CD8-positive, alpha-beta memory T cell (primary cell): ENCODE measurements around the gene TRAPPC11. TPM values are rescaled to one million over a fixed set of nuclear protein-coding genes. Genes with fewer than 3 reads are reported as not detected.

Experiments used
- CTCF ChIA-PET: fragments of 350-600 bp; sonication (Branson Sonifier 250); formaldehyde crosslinking; loops from one replicate; lab custom pipeline; 2021; ENCODE audit warnings: antibody characterized with exemption; lab: Charles Lee
- POLR2A ChIA-PET: fragments of 350-600 bp; sonication (Branson Sonifier 250); formaldehyde crosslinking; loops from one replicate; lab custom pipeline; 2021; ENCODE audit warnings: antibody characterized with exemption; lab: Charles Lee
- DNase-seq, 5 donors: peaks; one replicate each; pipeline versions ENCODE4 v3.0.0 to v3.0.0-alpha.2; 2020 to 2022; ENCODE audit warnings: mixed read lengths in 1 of 5
- H3K27ac ChIP-seq: one replicate; pipeline ENCODE4 v1.7.0; 2013; ENCODE audit warnings: low read depth, mild to moderate bottlenecking, low read length, moderate library complexity
- H3K27me3 ChIP-seq: 2 replicates; pipeline ENCODE4 v1.7.0; 2013; ENCODE audit warnings: low read length, mild to moderate bottlenecking; ENCODE audit not compliant: insufficient read depth, poor library complexity, severe bottlenecking
- H3K36me3 ChIP-seq: 2 replicates; pipeline ENCODE4 v1.7.0; 2013; ENCODE audit warnings: mild to moderate bottlenecking, low read length, moderate library complexity; ENCODE audit not compliant: insufficient read depth
- H3K4me1 ChIP-seq: 2 replicates; pipeline ENCODE4 v1.7.0; 2013; ENCODE audit warnings: mild to moderate bottlenecking, low read length, moderate library complexity; ENCODE audit not compliant: insufficient read depth
- H3K4me3 ChIP-seq: 2 replicates; pipeline ENCODE4 v1.7.0; 2013; ENCODE audit warnings: mild to moderate bottlenecking, low read length
- H3K9me3 ChIP-seq: 2 replicates; pipeline ENCODE4 v1.7.0; 2013; ENCODE audit warnings: mild to moderate bottlenecking, low read length
- H3K27ac Mint-ChIP-seq, 8 donors: one replicate each; pipeline ENCODE4 v1.8.0; 2020 to 2021; ENCODE audit warnings: mixed read lengths in 8 of 8, mild to moderate bottlenecking in 6 of 8, inconsistent platforms in 3 of 8, moderate library complexity in 3 of 8
- H3K27me3 Mint-ChIP-seq, 2 donors: one replicate each; pipeline ENCODE4 v1.8.0; 2020 to 2021; ENCODE audit warnings: mixed read lengths in 2 of 2, mild to moderate bottlenecking in 1 of 2, moderate library complexity in 1 of 2
- H3K36me3 Mint-ChIP-seq, 3 donors: one replicate each; pipeline ENCODE4 v1.8.0; 2020 to 2021; ENCODE audit warnings: mixed read lengths in 3 of 3, inconsistent platforms in 1 of 3, mild to moderate bottlenecking in 1 of 3
- H3K4me1 Mint-ChIP-seq, 3 donors: one replicate each; pipeline ENCODE4 v1.8.0; 2020 to 2021; ENCODE audit warnings: mixed read lengths in 3 of 3, inconsistent platforms in 1 of 3, mild to moderate bottlenecking in 1 of 3
- H3K4me3 Mint-ChIP-seq, 7 donors: one replicate each; pipeline ENCODE4 v1.8.0; 2020 to 2021; ENCODE audit warnings: mixed read lengths in 7 of 7, mild to moderate bottlenecking in 6 of 7, moderate library complexity in 4 of 7, inconsistent platforms in 2 of 7
- H3K9me3 Mint-ChIP-seq, 5 donors: one replicate each; pipeline ENCODE4 v1.8.0; 2020 to 2022; ENCODE audit warnings: mixed read lengths in 5 of 5, mild to moderate bottlenecking in 3 of 5, moderate library complexity in 2 of 5, inconsistent platforms in 1 of 5
- polyA plus RNA-seq: library from polyadenylated mRNA; unstranded; fragments of 300-500 nt; fragmentation: Illumina TruSeq; gene quantifications from one replicate; pipeline ENCODE4 v1.2.3, GENCODE V29; 2021
- total RNA-seq, 2 experiments: library from RNA; stranded (reverse); gene quantifications; one replicate each; pipeline ENCODE4 v1.2.3, GENCODE V29; 2021

TRAPPC11 gene
- total and polyA plus RNA-seq, 3 experiments from 2014 or later: 21.9 to 29.3 (median 23.3) TPM

DNA sequence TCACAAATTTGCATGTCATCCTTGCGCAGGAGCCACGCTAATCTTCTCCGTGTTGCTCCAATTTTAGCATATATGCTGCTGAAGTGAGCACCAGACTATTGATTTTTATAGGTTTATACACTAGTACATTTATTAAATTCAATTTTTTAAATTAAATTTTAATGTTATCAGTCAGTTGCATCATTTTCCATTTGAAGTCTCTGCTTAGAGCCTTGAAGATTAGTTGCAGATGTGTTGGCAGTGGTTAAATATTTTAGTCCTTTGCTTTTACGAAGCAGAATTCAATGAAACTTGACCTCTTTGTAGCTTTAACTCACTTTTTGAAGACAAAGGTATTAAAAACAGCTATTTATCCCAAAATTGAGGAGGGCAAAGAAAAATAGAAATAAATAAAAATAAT lies 16.5 kb downstream of the TRAPPC11 start:
- CTCF ChIA-PET: interaction anchor here (1.0 to 1.6 kb wide), 2 partner anchors 8 to 15 kb away, joined by 3 read pairs; no protein-coding TSS in a partner anchor
- H3K36me3 ChIP-seq: peaks cover 17% of the 10 kb centered on the region
- Mint-ChIP-seq H3K27ac (no peak overlapping the region), H3K4me3 (no peak overlapping the region), H3K4me1 (peaks cover 5 to 19% (median 9%) of the 10 kb centered on the region in 3 donors), H3K27me3 (no peaks in the 10 kb centered on the region), H3K9me3 (no peaks in the 10 kb centered on the region), H3K36me3 (peaks cover 0 to 73% (median 20%) of the 10 kb centered on the region in 3 donors)
- H3K27ac ChIP-seq: no peak overlapping the region
- DNase-seq: no peak
- POLR2A ChIA-PET: no interaction called here
- H3K27me3 ChIP-seq: no peaks in the 10 kb centered on the region
- H3K4me1 ChIP-seq: no peaks in the 10 kb centered on the region
- no peaks in the 10 kb centered on the region for H3K9me3 ChIP-seq
- H3K4me3 ChIP-seq: no peak overlapping the region

DNA sequence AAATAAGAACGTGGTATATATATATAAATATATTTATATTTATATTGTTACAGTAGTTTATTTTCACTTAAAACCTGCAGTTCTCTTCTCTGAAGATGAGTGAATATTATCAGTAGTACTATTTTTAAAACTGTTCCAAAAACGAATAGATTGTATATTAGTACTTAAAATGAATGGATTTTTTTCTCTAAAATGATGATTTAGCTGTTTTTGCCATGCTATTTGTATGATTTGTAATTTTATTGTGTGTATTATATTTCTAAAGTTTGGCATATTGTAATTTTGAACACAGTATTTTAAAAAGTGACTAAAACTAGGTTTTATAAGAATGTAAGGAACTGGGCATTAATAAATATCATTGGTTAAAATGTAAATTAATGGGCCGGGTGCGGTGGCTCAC lies 22.0 kb downstream of the TRAPPC11 start:
- Mint-ChIP-seq H3K4me3 (no peak overlapping the region), H3K27me3 (no peaks in the 10 kb centered on the region), H3K9me3 (no peaks in the 10 kb centered on the region), H3K27ac (no peak overlapping the region), H3K4me1 (peaks cover 0 to 10% (median 3%) of the 10 kb centered on the region in 3 donors), H3K36me3 (peaks cover 0 to 84% (median 22%) of the 10 kb centered on the region in 3 donors)
- Histone ChIP-seq H3K27ac (no peak overlapping the region), H3K4me3 (no peak overlapping the region), H3K9me3 (no peaks in the 10 kb centered on the region), H3K4me1 (no peaks in the 10 kb centered on the region), H3K36me3 (peaks cover 25% of the 10 kb centered on the region), H3K27me3 (no peaks in the 10 kb centered on the region)
- ChIA-PET CTCF (no interaction called here), POLR2A (no interaction called here)
- DNase-seq: no peak

DNA sequence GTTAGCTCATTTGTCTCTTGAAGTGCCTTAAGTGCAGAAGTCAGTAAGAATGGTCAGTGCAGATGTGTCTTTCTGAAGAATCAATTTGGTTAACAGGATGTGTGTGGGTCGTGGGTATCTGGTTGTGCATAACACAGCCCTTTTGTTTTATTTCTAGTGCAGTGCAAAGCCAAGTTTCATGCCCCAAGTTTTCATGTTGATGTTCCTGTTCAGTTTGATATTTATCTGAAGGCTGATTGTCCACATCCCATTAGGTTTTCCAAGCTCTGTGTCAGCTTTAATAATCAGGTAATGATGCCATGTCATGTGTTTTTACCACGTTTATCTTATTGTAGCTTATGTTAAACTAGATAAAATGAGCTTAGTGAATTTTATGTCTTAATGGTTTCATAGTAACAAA lies 27.4 kb downstream of the TRAPPC11 start:
- ChIA-PET CTCF (no interaction called here), POLR2A (no interaction called here)
- H3K4me3 Mint-ChIP-seq: no peak overlapping the region
- no peaks in the 10 kb centered on the region for H3K9me3 Mint-ChIP-seq
- no peak overlapping the region for H3K27ac Mint-ChIP-seq
- Histone ChIP-seq H3K4me1 (no peaks in the 10 kb centered on the region), H3K4me3 (no peak overlapping the region), H3K27ac (no peak overlapping the region), H3K9me3 (no peaks in the 10 kb centered on the region), H3K27me3 (no peaks in the 10 kb centered on the region), H3K36me3 (peaks cover 28% of the 10 kb centered on the region)
- no peaks in the 10 kb centered on the region for H3K27me3 Mint-ChIP-seq
- peaks cover 0 to 6% (median 5%) of the 10 kb centered on the region in 3 donors for H3K4me1 Mint-ChIP-seq
- H3K36me3 Mint-ChIP-seq: peaks cover 4 to 79% (median 23%) of the 10 kb centered on the region in 3 donors
- no peak for DNase-seq

DNA sequence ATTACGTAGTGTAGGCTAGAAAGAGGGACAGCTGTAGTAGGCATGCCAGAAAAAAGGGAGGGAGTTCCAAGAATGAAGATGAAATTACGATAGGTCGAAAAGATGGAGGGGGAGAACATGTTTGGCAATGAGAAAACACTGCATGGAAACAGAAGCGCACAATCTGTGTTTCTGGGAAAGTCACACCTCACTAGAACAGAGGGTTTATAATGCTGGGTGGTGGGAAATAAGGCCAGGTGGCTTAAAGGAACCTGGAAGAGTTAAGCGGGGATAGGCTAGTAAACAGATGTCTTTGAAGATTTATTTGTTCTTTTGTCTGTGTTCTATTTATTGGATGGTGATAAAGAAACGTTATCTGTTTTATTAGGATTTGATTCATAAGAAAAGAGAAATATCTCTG lies 29.1 kb downstream of the TRAPPC11 start:
- no peaks in the 10 kb centered on the region for H3K9me3 ChIP-seq
- no peak overlapping the region for H3K4me3 ChIP-seq
- no peaks in the 10 kb centered on the region for H3K27me3 ChIP-seq
- ChIA-PET POLR2A (no interaction called here), CTCF (no interaction called here)
- H3K27ac Mint-ChIP-seq: no peak overlapping the region
- no peak for DNase-seq
- H3K4me1 ChIP-seq: no peaks in the 10 kb centered on the region
- H3K36me3 Mint-ChIP-seq: peaks cover 10 to 82% (median 28%) of the 10 kb centered on the region in 3 donors
- no peaks in the 10 kb centered on the region for H3K9me3 Mint-ChIP-seq
- peaks cover 0 to 6% (median 5%) of the 10 kb centered on the region in 3 donors for H3K4me1 Mint-ChIP-seq
- H3K27ac ChIP-seq: no peak overlapping the region
- peaks cover 34% of the 10 kb centered on the region for H3K36me3 ChIP-seq
- H3K27me3 Mint-ChIP-seq: no peaks in the 10 kb centered on the region
- no peak overlapping the region for H3K4me3 Mint-ChIP-seq

DNA sequence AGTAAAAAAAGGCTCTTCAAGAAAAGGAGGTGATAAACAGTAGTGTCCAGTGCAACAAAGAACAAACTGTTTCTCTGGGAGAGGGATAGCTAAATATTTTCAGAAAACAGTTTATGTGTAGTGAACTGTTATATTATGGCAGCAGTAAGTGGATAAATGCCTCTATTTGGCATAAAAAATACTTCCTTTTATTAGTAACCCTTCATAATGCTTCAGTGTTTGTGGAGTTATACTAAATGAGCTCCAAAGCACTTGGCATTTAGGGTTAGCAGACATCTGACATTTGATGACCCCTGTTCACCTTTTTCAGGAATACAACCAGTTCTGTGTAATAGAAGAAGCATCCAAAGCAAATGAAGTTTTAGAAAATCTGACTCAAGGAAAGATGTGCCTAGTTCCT lies 31.9 kb downstream of the TRAPPC11 start:
- peaks cover 0 to 1% of the 10 kb centered on the region in 2 donors for H3K27me3 Mint-ChIP-seq
- no peak overlapping the region for H3K4me3 Mint-ChIP-seq
- no peaks in the 10 kb centered on the region for H3K27me3 ChIP-seq
- H3K4me1 Mint-ChIP-seq: peaks cover 0 to 6% (median 5%) of the 10 kb centered on the region in 3 donors
- no peaks in the 10 kb centered on the region for H3K9me3 ChIP-seq
- POLR2A ChIA-PET: no interaction called here
- peak overlapping the region in 3 of 8 donors; percentile 61 to 72 (median 69) for H3K27ac Mint-ChIP-seq
- H3K36me3 ChIP-seq: peaks cover 40% of the 10 kb centered on the region
- H3K9me3 Mint-ChIP-seq: no peaks in the 10 kb centered on the region
- CTCF ChIA-PET: interaction anchor here (1.5 kb wide), 1 partner anchor 16 kb away, joined by 3 read pairs; no protein-coding TSS in a partner anchor
- H3K4me1 ChIP-seq: no peaks in the 10 kb centered on the region
- H3K36me3 Mint-ChIP-seq: peaks cover 10 to 78% (median 23%) of the 10 kb centered on the region in 3 donors
- no peak overlapping the region for H3K4me3 ChIP-seq
- no peak overlapping the region for H3K27ac ChIP-seq
- no peak for DNase-seq

DNA sequence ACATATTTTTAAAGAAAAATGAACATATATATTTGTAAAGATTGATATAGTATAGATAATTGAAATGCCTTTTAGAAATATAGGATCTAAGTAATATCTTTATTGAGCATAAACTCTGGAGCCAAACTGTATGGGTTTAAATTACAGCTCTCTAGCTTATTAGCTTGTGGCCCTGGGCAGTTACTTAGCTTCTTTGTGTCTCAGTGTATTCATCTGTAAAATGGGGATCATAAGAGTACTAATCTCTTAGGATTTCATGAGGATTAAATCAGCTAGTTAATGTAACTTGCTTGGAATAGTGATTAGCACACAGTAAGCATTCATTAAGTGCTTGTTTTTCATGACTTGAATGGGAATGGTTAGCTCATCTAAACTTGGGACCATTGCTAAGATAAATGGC lies 32.8 kb downstream of the TRAPPC11 start:
- Mint-ChIP-seq H3K4me1 (peaks cover 0 to 6% (median 5%) of the 10 kb centered on the region in 3 donors), H3K4me3 (no peak overlapping the region), H3K27ac (no peak overlapping the region), H3K36me3 (peaks cover 10 to 79% (median 23%) of the 10 kb centered on the region in 3 donors), H3K9me3 (no peaks in the 10 kb centered on the region), H3K27me3 (peaks cover 0 to 1% of the 10 kb centered on the region in 2 donors)
- H3K36me3 ChIP-seq: peaks cover 48% of the 10 kb centered on the region
- ChIA-PET POLR2A (no interaction called here), CTCF (no interaction called here)
- H3K9me3 ChIP-seq: no peaks in the 10 kb centered on the region
- H3K4me1 ChIP-seq: no peaks in the 10 kb centered on the region
- H3K27ac ChIP-seq: no peak overlapping the region
- no peak overlapping the region for H3K4me3 ChIP-seq
- no peak for DNase-seq
- no peaks in the 10 kb centered on the region for H3K27me3 ChIP-seq

DNA sequence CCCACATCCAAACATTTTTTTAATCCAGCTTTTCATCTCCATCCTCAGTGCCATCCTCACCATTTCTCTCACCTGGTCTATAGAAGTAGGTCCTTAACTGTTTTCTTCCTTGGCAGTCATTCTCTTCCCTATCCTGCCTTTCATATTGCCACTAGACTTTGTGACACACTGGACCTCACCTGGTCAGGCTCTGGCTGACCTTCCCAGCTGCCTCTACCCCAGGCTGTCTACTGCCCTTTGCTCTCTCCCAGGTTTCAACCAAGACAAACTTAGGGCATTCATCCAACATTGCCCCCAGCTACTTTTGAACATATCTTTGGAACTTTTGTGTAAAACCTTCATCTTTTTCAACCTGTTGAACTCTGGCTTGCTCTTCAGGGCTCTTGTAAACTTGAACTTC lies 39.8 kb downstream of the TRAPPC11 start:
- no peaks in the 10 kb centered on the region for H3K4me1 ChIP-seq
- H3K36me3 Mint-ChIP-seq: peaks cover 19 to 90% (median 25%) of the 10 kb centered on the region in 3 donors

DNA sequence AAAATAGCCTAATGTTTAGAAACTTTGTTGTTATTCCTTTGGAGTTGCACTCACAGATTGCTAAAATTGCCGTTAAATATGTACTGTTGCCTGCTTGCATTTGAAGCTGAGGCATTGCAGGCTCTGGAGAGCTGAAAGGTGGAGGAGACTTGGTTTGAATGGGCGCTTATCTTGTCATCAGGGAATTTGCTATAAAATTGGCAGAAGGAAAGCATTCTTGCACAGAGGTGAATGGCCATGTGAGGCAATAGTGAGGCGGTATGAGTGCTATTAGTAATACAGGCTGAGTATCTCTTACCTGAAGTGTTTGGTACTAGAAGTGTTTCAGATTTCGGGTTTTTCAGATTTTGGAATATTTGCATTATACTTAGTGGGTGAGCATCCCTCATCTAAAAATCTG lies 41.3 kb downstream of the TRAPPC11 start:
- no peak for DNase-seq
- Histone ChIP-seq H3K4me1 (no peaks in the 10 kb centered on the region), H3K9me3 (no peaks in the 10 kb centered on the region), H3K4me3 (no peak overlapping the region), H3K27me3 (no peaks in the 10 kb centered on the region), H3K36me3 (peaks cover 54% of the 10 kb centered on the region), H3K27ac (no peak overlapping the region)
- ChIA-PET POLR2A (no interaction called here), CTCF (interaction anchor here (1.5 kb wide), 1 partner anchor 9 kb away, joined by 4 read pairs; no protein-coding TSS in a partner anchor)
- peaks cover 0 to 2% (median 0%) of the 10 kb centered on the region in 3 donors for H3K4me1 Mint-ChIP-seq
- H3K36me3 Mint-ChIP-seq: peaks cover 19 to 87% (median 28%) of the 10 kb centered on the region in 3 donors
- H3K4me3 Mint-ChIP-seq: no peak overlapping the region
- peak overlapping the region in 1 of 8 donors; percentile 77 for H3K27ac Mint-ChIP-seq
- H3K27me3 Mint-ChIP-seq: no peaks in the 10 kb centered on the region
- H3K9me3 Mint-ChIP-seq: no peaks in the 10 kb centered on the region

More for the DNA sequence above, 39.8 kb downstream of the TRAPPC11 start:
- H3K4me3 ChIP-seq: no peak overlapping the region
- ChIA-PET POLR2A (no interaction called here), CTCF (no interaction called here)
- peaks cover 0 to 1% of the 10 kb centered on the region in 2 donors for H3K27me3 Mint-ChIP-seq
- H3K4me1 Mint-ChIP-seq: peaks cover 0 to 2% (median 0%) of the 10 kb centered on the region in 3 donors
- H3K27ac Mint-ChIP-seq: peak overlapping the region in 3 of 8 donors; percentile 6 to 30 (median 23)
- no peak for DNase-seq
- H3K27ac ChIP-seq: no peak overlapping the region
- no peaks in the 10 kb centered on the region for H3K9me3 Mint-ChIP-seq
- peaks cover 60% of the 10 kb centered on the region for H3K36me3 ChIP-seq
- H3K4me3 Mint-ChIP-seq: no peak overlapping the region
- no peaks in the 10 kb centered on the region for H3K9me3 ChIP-seq
- no peaks in the 10 kb centered on the region for H3K27me3 ChIP-seq
